ENCODE measurements around the gene CCNY.

DNA sequence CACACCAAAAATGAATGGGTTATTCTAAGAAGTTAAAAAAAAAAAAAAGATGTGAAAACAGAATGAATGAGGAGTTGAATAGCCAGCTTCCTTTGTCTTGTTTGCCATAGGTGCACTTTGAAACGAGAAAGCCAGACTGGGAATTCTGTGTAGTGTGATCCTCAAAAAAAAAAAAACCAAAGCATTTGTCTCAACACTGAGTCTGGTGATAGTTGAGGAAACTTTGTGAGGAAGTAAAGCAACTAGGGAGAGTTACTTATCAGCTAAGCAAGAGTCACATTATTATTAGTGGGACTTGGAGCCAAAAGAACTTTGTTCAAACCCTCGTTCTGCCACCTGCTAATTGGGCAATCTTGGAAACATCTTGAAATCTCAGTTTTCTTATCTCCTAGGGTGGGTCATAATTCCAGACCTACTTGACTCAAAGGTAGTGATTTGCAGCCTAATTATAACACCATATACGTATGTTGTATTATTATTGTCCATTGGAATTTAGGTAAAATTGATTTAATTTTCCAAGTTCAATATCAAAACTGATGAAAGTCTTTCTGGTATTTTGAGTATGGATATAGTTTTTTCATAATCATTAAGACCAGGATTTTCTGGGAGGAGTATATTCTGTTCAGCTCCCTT lies 169.0 kb downstream of the CCNY start:
- TF ChIP-seq CBFB (CRISPR knock-in tag; IDR thresholded peaks at IDR 0.05; ENCODE audit: low read depth) (no peak), CTCF (IDR thresholded peaks at IDR 0.05) (no peak), CREM (CRISPR knock-in tag; IDR thresholded peaks at IDR 0.05) (no peak), TEAD4 (CRISPR knock-in tag; IDR thresholded peaks at IDR 0.05) (no peak)
- TF ChIP-seq, protein P1, sequence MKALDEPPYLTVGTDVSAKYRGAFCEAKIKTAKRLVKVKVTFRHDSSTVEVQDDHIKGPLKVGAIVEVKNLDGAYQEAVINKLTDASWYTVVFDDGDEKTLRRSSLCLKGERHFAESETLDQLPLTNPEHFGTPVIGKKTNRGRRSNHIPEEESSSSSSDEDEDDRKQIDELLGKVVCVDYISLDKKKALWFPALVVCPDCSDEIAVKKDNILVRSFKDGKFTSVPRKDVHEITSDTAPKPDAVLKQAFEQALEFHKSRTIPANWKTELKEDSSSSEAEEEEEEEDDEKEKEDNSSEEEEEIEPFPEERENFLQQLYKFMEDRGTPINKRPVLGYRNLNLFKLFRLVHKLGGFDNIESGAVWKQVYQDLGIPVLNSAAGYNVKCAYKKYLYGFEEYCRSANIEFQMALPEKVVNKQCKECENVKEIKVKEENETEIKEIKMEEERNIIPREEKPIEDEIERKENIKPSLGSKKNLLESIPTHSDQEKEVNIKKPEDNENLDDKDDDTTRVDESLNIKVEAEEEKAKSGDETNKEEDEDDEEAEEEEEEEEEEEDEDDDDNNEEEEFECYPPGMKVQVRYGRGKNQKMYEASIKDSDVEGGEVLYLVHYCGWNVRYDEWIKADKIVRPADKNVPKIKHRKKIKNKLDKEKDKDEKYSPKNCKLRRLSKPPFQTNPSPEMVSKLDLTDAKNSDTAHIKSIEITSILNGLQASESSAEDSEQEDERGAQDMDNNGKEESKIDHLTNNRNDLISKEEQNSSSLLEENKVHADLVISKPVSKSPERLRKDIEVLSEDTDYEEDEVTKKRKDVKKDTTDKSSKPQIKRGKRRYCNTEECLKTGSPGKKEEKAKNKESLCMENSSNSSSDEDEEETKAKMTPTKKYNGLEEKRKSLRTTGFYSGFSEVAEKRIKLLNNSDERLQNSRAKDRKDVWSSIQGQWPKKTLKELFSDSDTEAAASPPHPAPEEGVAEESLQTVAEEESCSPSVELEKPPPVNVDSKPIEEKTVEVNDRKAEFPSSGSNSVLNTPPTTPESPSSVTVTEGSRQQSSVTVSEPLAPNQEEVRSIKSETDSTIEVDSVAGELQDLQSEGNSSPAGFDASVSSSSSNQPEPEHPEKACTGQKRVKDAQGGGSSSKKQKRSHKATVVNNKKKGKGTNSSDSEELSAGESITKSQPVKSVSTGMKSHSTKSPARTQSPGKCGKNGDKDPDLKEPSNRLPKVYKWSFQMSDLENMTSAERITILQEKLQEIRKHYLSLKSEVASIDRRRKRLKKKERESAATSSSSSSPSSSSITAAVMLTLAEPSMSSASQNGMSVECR (CRISPR knock-in tag; IDR thresholded peaks at IDR 0.05; ENCODE audit: borderline replicate concordance) = no peak

All from WTC11 (cell line).